K562 (cell line): ENCODE measurements around the gene SEC14L3. TPM values are rescaled to one million over a fixed set of nuclear protein-coding genes. Genes with fewer than 3 reads are reported as not detected.

ENCODE experiments used
- ATAC-seq: fragments of 200-7000 bp; cut with Tn5 transposase; 3 replicates; pipeline ENCODE4 v1.9.1; 2020; ENCODE audit warnings: moderate library complexity
- Bru-seq: library from RNA; stranded (reverse); fragments of 400-500 nt; gene quantifications from one replicate; lab custom pipeline; 2021; lab: Mats Ljungman, UMichigan
- BruChase-seq, 2 experiments: library from RNA; stranded (reverse); fragments of 400-500 nt; gene quantifications; one replicate each; lab custom pipeline; 2021; lab: Mats Ljungman, UMichigan
- BruUV-seq: library from RNA; stranded (reverse); fragments of 400-500 nt; replicated peaks from 2 replicates; lab custom pipeline; 2021; lab: Mats Ljungman, UMichigan
- CTCF ChIA-PET: fragments of 300-600 bp; formaldehyde crosslinking; extraction: SDS; loops from one replicate; lab custom pipeline; 2021; ENCODE audit warnings: low intra/inter-chr PET ratio; lab: Yijun Ruan, JAX
- POLR2A ChIA-PET: fragments of 300-600, 350-650 bp; sonication (Branson Sonifier 250); formaldehyde crosslinking; extraction: SDS; loops from one replicate; lab custom pipeline; 2021; ENCODE audit warnings: antibody characterized with exemption, inconsistent platforms; lab: Yijun Ruan, JAX
- DNase-seq, 4 experiments: peaks; one replicate each; pipeline versions ENCODE4 v3.0.0 to v3.0.0-alpha.2; 2011 to 2018; ENCODE audit warnings: low spot score in 3 of 4, mixed read lengths in 3 of 4; ENCODE audit errors: extremely low read depth in 1 of 4
- FAIRE-seq: peaks from 2 replicates; lab custom pipeline; 2011; peaks lifted over from hg19 to GRCh38; lab: Jason Lieb, UNC
- H2AFZ ChIP-seq: 2 replicates; pipeline ENCODE4 v1.6.0; 2011; ENCODE audit warnings: low read depth, low read length, control low read depth, inconsistent platforms
- H3K27ac ChIP-seq: fragments of 200-600 bp; 3 replicates; pipeline ENCODE4 v1.8.0; 2011; ENCODE audit warnings: low read depth, mild to moderate bottlenecking, control low read depth, inconsistent platforms, low read length, moderate library complexity, mixed read lengths; ENCODE audit errors: extremely low read depth
- H3K27me3 ChIP-seq, 2 experiments: fragments of 300-600 bp in 1 of 2; 2 replicates in 1 of 2; 3 replicates in 1 of 2; pipeline versions ENCODE4 v1.6.0 to v1.8.0; 2011; ENCODE audit warnings: inconsistent platforms in 2 of 2, low read length in 2 of 2, mild to moderate bottlenecking in 1 of 2, mixed read lengths in 1 of 2, moderate library complexity in 1 of 2; ENCODE audit not compliant: control insufficient read depth in 2 of 2, insufficient read depth in 2 of 2
- H3K36me3 ChIP-seq: fragments of 300-600 bp; 3 replicates; pipeline ENCODE4 v1.8.0; 2011; ENCODE audit warnings: mild to moderate bottlenecking, low read length, inconsistent platforms; ENCODE audit not compliant: control insufficient read depth, insufficient read depth
- H3K4me1 ChIP-seq, 2 experiments: fragments of 200-600 bp in 1 of 2; replicated peaks in 1 of 2; 2 replicates in 1 of 2; 3 replicates in 1 of 2; pipeline versions ENCODE4 v1.5.1 to v1.8.0; 2011; ENCODE audit warnings: inconsistent platforms in 2 of 2, low read length in 2 of 2, mild to moderate bottlenecking in 1 of 2, mixed read lengths in 1 of 2, moderate library complexity in 1 of 2; ENCODE audit not compliant: control insufficient read depth in 2 of 2, insufficient read depth in 2 of 2
- H3K4me2 ChIP-seq: 2 replicates; pipeline ENCODE4 v1.6.1; 2011; ENCODE audit warnings: low read length, control low read depth, inconsistent platforms, mixed read lengths; ENCODE audit not compliant: insufficient read depth
- H3K4me3 ChIP-seq: fragments of 200-600 bp; sonication (generic), shearing (Covaris generic); 2 replicates; pipeline ENCODE4 v1.5.1; 2016; ENCODE audit warnings: control low read depth, inconsistent platforms
- H3K79me2 ChIP-seq: fragments of 200-600 bp; 3 replicates; pipeline ENCODE4 v1.8.0; 2011; ENCODE audit warnings: low read length, inconsistent platforms; ENCODE audit not compliant: control insufficient read depth, insufficient read depth
- H3K9ac ChIP-seq, 2 experiments: 2 replicates each; pipeline versions ENCODE4 v1.6.0 to v1.6.1; 2011; ENCODE audit warnings: low read depth in 2 of 2, low read length in 2 of 2, control low read depth in 1 of 2, inconsistent platforms in 1 of 2, mild to moderate bottlenecking in 1 of 2, mixed read lengths in 1 of 2; ENCODE audit not compliant: insufficient read depth in 1 of 2
- H3K9me1 ChIP-seq: one replicate; pipeline ENCODE4 v1.6.0; 2011; ENCODE audit warnings: inconsistent platforms, mild to moderate bottlenecking, low read length, moderate library complexity; ENCODE audit not compliant: control insufficient read depth, insufficient read depth
- H3K9me3 ChIP-seq: replicated peaks from 2 replicates; pipeline ENCODE4 v1.5.1; 2011; ENCODE audit warnings: low read depth, low read length, inconsistent platforms; ENCODE audit not compliant: control insufficient read depth, insufficient read depth
- H4K20me1 ChIP-seq: replicated peaks from 2 replicates; pipeline ENCODE4 v1.6.1; 2011; ENCODE audit warnings: low read length, inconsistent platforms, mixed read lengths; ENCODE audit not compliant: control insufficient read depth, insufficient read depth
- E4F1 ChIP-seq: fragments of 250-450 bp; sonication (Bioruptor Pico); IDR thresholded peaks from 2 replicates; pipeline ENCODE4 v1.5.0; 2021; ENCODE audit warnings: mild to moderate bottlenecking, borderline replicate concordance
- MBD2 ChIP-seq: sonication (generic); IDR thresholded peaks from 2 replicates; pipeline ENCODE4 v1.6.1; 2016; ENCODE audit warnings: low read depth, borderline replicate concordance
- MCM5 ChIP-seq: fragments of 450-650 bp; IDR thresholded peaks from 2 replicates; pipeline ENCODE4 v1.6.1; 2016; ENCODE audit warnings: low read depth
- NFIC ChIP-seq: fragments of 450-650 bp; IDR thresholded peaks from 2 replicates; pipeline ENCODE4 v1.6.1; 2017; ENCODE audit warnings: mild to moderate bottlenecking, inconsistent platforms
- NR3C1 ChIP-seq: sonication (generic); formaldehyde crosslinking; IDR thresholded peaks from 2 replicates; pipeline ENCODE4 v1.8.1; 2022; ENCODE audit warnings: missing genetic modification reagents
- SMARCB1 ChIP-seq: IDR thresholded peaks from 2 replicates; pipeline ENCODE4 v1.6.1; 2011; ENCODE audit warnings: improper control_type of control experiment, low read depth; ENCODE audit not compliant: insufficient read length
- ZNF311 ChIP-seq: fragments of 250-450 bp; sonication (Bioruptor Pico); IDR thresholded peaks from 2 replicates; pipeline ENCODE4 v1.4.0; 2020; ENCODE audit warnings: mild to moderate bottlenecking, moderate library complexity
- ZNF398 ChIP-seq: fragments of 250-450 bp; sonication (Bioruptor Pico); IDR thresholded peaks from 2 replicates; pipeline ENCODE4 v1.8.0; 2021; ENCODE audit warnings: moderate library complexity, mild to moderate bottlenecking, inconsistent platforms
- WGBS: fragments of 100-300 bp; shearing (Covaris generic); methylation state at CpG from one replicate; pipeline ENCODE4 v1.1.6; 2016; ENCODE audit warnings: low coverage, mixed read lengths; ENCODE audit not compliant: insufficient coverage; ENCODE audit errors: missing lambda C conversion rate; 5-methylcytosine and 5-hydroxymethylcytosine counted together
- in situ Hi-C: fragments of 300-500 bp; cut with MboI; formaldehyde crosslinking; loops from 4 replicates; pipeline ENCODE4 v1.15.0; 2018; ENCODE audit warnings: inconsistent platforms, mixed read lengths
- intact Hi-C: fragments of 100-400 bp; cut with micrococcal nuclease; formaldehyde crosslinking; loops from 2 replicates; pipeline ENCODE4 v1.14.2; 2022
- long read RNA-seq, 3 experiments: library from polyadenylated mRNA in 2 of 3; library from RNA in 1 of 3; unstranded in 2 of 3; stranded (forward) in 1 of 3; transcript quantifications; one replicate each; pipeline ENCODE4 v2.0.0, GENCODE V29; 2019 to 2022
- polyA minus RNA-seq, 3 experiments: library from RNA; depleted of rRNA, polyadenylated mRNA; stranded (reverse); fragments of >200 nt; gene quantifications; 2 replicates each; pipeline ENCODE4 v1.2.3, GENCODE V29; 2011
- polyA plus RNA-seq, 8 experiments: library from polyadenylated mRNA; depleted of rRNA in 4 of 8; stranded (reverse) in 5 of 8; unstranded in 3 of 8; fragments of >200 nt; fragmentation: Nextera tagmentation in 2 of 8; fragmentation: Illumina TruSeq in 1 of 8; extraction: Ambion mirVana in 2 of 8; extraction: Trizol in 1 of 8; gene quantifications; 2 replicates each; pipeline versions ENCODE4 v1.2.1 to v1.2.3, GENCODE V29; 2011 to 2014; ENCODE audit warnings: inconsistent platforms in 1 of 8, missing spikeins in 1 of 8
- total RNA-seq, 7 experiments: library from RNA; depleted of rRNA in 6 of 7; stranded (reverse); fragments of >200 nt in 6 of 7; fragmentation: Illumina TruSeq in 2 of 7; extraction: Trizol in 2 of 7; gene quantifications; 2 replicates each; pipeline versions ENCODE4 v1.2.1 to v1.2.3, GENCODE V29; 2011 to 2021; ENCODE audit warnings: low replicate concordance in 1 of 7

SEC14L3 gene
- not detected in 2 replicates for total RNA-seq (2011; cell fraction: chromatin; rRNA removed; ENCODE audit: low replicate concordance)
- not detected in 2 replicates for total RNA-seq (2011; cell fraction: nucleolus; rRNA removed)
- total RNA-seq (2011; cell fraction: nucleoplasm; rRNA removed), result not detected in 2 replicates
- total RNA-seq (2014; rRNA removed), result not detected in 2 replicates
- total RNA-seq (2014; rRNA removed; fragmentation: Illumina TruSeq; extraction: Trizol), result not detected in 2 replicates
- total RNA-seq (2015; rRNA removed; fragmentation: Illumina TruSeq; extraction: Trizol), result not detected in 2 replicates
- total RNA-seq (2021), result not detected in 2 replicates
- not detected in 2 replicates for polyA plus RNA-seq (2011; rRNA removed)
- 0.04 TPM in 1 of 2 replicates, not detected in the other for polyA plus RNA-seq (2011; cell fraction: cytosol; rRNA removed)
- polyA plus RNA-seq (2011; cell fraction: nucleus; rRNA removed), result not detected in 2 replicates
- not detected in 2 replicates for polyA plus RNA-seq (2012)
- polyA plus RNA-seq (2014; fragmentation: Illumina TruSeq; extraction: Trizol), result not detected in 2 replicates
- polyA plus RNA-seq (2014; fragmentation: Nextera tagmentation; extraction: Ambion mirVana), result not detected
- polyA plus RNA-seq (2014; rRNA removed), result not detected in 2 replicates
- polyA minus RNA-seq (2011; rRNA and poly(A)+ RNA removed), result not detected in 2 replicates
- not detected in 2 replicates for polyA minus RNA-seq (2011; cell fraction: cytosol; rRNA and poly(A)+ RNA removed)
- polyA minus RNA-seq (2011; cell fraction: nucleus; rRNA and poly(A)+ RNA removed), result not detected in 2 replicates
- percentile 4 among the genes with signal in this experiment for Bru-seq, nascent RNA
- BruChase-seq, experiment 1, labeled RNA remaining after a 2-hour chase, result percentile 7 among the genes with signal in this experiment
- not detected for BruChase-seq, experiment 2, labeled RNA remaining after a 6-hour chase
- long read RNA-seq, experiment 1, result 0 reads
- long read RNA-seq, experiment 2, result 0 reads
- long read RNA-seq, experiment 3, result 0 reads

GRCh38 chr22:30471616-30472318 lies at the start of gene SEC14L3:
TSS of gene SEC14L3 (minus strand) at chr22:30472017. CDS start at chr22:30471958, 59 bp downstream.
- in situ Hi-C loops, result no loop called here
- H3K27me3 ChIP-seq, result peaks cover 2 to 32% of the 10 kb centered on the region in 2 experiments; a peak in 4 of 5 replicates
- no peak within 1 kb of the TSS for H3K4me2 ChIP-seq
- H3K9me3 ChIP-seq, result no peaks in the 10 kb centered on the region
- no peaks in the 10 kb centered on the region for H4K20me1 ChIP-seq
- CTCF ChIA-PET, result no interaction called here
- H2AFZ ChIP-seq, result no peak within 1 kb of the TSS
- FAIRE-seq (no peak), ATAC-seq (no peak), DNase-seq (no peak)
- H3K36me3 ChIP-seq, result no peaks in the 10 kb centered on the region
- H3K27ac ChIP-seq, result no peak within 1 kb of the TSS
- WGBS, result 3% methylated on average over 12 of the region's 13 CpGs
- POLR2A ChIA-PET, result no interaction called here
- H3K79me2 ChIP-seq, result no peaks in the 10 kb centered on the region
- H3K4me1 ChIP-seq, result peaks cover 0 to 6% of the 10 kb centered on the region in 2 experiments; a peak in 2 of 5 replicates
- no TSS peak for BruUV-seq
- no peaks in the 10 kb centered on the region for H3K9me1 ChIP-seq
- no peak for TF ChIP-seq MCM5
- no peak for TF ChIP-seq E4F1 (CRISPR knock-in tag)
- TF ChIP-seq ZNF398, result no peak
- TF ChIP-seq NFIC, result no peak
- TF ChIP-seq NR3C1 (CRISPR knock-in tag), result no peak
- no peak for TF ChIP-seq MBD2
- TF ChIP-seq SMARCB1, result no peak
- TF ChIP-seq ZNF311, result no peak
- no peak within 1 kb of the TSS for H3K4me3 ChIP-seq
- H3K9ac ChIP-seq, result peak within 1 kb of the TSS in 1 of 2 experiments; percentile 58; a peak in 2 of 4 replicates
- intact Hi-C loops, result no loop called here
